ENCODE results near the gene PXDN.

GRCh38 chr2:1686784-1687105, 57.6 kb downstream of the PXDN start:
- TF ChIP-seq, protein P1, sequence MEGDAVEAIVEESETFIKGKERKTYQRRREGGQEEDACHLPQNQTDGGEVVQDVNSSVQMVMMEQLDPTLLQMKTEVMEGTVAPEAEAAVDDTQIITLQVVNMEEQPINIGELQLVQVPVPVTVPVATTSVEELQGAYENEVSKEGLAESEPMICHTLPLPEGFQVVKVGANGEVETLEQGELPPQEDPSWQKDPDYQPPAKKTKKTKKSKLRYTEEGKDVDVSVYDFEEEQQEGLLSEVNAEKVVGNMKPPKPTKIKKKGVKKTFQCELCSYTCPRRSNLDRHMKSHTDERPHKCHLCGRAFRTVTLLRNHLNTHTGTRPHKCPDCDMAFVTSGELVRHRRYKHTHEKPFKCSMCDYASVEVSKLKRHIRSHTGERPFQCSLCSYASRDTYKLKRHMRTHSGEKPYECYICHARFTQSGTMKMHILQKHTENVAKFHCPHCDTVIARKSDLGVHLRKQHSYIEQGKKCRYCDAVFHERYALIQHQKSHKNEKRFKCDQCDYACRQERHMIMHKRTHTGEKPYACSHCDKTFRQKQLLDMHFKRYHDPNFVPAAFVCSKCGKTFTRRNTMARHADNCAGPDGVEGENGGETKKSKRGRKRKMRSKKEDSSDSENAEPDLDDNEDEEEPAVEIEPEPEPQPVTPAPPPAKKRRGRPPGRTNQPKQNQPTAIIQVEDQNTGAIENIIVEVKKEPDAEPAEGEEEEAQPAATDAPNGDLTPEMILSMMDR (IDR thresholded peaks at IDR 0.05) = no peak
- no peak for TF ChIP-seq EZH2 (IDR thresholded peaks at IDR 0.05; ENCODE audit: borderline replicate concordance, insufficient read depth, low read depth, low read length, poor library complexity, severe bottlenecking)
